HG02759 (cell line): ENCODE data around the gene LAPTM5.

Source experiments
- ATAC-seq: cut with Tn5 transposase; IDR thresholded peaks from one replicate; pipeline ENCODE4 v1.9.1; 2021; ENCODE audit warnings: mild to moderate bottlenecking, moderate library complexity; ENCODE audit not compliant: unreplicated experiment

The LAPTM5 gene

DNA sequence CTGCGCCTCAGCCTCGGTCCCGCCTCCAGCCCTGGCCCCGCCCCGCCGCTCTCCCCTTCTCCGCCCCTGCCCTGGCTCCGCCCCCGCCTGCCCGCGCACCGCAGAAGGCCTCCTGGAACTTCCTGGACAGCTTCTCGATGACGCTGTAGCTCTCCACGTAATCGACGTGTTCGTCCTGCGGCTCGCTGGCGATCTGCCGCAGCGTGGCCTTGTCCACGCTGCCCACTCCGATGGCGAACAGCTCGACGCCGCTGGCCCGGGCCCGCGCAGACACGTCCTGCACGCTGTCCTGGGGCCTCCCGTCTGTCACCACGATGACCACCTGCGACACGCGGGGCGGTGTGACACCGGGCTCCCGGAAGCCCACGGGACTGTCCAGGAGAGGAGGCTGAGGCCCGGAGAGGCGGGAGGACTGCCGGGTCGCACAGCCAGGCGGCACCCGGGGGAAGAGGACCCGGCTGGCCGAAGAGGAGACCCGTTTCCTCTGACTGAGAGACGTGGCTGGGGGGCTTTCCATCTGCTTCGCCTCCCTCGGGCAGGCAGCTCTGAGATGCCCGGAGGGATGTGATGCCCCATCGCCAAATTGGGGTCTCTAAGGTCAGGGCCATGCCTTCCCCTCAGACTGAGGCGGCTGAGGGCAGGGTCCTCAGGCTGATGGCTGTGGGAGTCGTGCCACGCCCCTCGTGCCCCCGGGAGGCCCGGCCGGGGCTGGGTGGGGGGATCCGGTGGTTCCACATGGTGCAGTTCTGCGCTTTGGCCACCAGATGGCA, 38.8 kb downstream of the LAPTM5 start:
- peak; percentile 52 for ATAC-seq

DNA sequence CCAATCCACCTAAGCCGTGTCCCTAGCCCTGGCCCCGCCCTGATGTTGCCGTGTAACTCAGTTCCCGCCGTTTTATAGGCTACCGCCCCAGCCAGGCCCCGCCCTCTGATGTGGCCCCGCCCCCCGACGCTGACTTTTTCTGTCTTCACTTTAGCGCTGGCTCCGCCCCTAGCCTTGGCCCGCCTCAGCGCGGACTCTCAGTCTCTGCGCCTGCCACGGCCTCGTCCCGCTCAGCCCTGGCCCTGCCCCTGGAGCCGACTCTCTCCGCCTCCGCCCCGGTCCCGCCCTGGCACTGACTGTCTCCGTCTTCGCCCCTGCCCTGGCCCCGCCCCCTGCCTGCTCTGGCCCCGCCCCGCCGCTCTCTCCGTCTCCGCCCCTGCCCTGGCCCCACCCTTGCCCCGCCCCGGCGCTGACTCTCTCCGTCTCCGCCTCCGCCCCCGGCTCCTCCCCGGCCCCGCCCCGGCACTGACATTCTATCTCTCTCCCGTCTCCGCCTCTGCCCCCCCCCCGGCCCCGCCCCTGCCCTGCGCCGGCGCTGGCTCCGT, 39.4 kb downstream of the LAPTM5 start:
- peak; percentile 89 for ATAC-seq

DNA sequence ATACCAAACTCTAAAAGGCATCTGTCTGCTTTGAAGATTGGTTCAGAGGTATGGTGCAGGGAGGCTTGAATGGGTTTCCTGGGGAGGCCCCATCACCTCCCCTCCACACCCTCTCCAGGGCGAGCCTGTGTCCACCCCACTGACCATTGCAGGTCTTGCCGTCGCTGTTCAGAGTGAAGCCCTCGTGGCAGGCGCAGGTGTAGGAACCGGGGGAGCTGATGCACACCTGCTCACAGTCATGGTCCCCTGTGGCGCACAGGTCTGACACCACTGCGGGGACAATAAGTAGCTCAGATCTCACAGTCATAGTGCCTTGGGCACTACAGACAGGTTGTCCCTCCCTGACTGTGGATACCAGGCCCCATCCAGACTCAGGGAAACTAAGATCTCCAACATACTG, 40.9 kb downstream of the LAPTM5 start:
- ATAC-seq, result no peak

DNA sequence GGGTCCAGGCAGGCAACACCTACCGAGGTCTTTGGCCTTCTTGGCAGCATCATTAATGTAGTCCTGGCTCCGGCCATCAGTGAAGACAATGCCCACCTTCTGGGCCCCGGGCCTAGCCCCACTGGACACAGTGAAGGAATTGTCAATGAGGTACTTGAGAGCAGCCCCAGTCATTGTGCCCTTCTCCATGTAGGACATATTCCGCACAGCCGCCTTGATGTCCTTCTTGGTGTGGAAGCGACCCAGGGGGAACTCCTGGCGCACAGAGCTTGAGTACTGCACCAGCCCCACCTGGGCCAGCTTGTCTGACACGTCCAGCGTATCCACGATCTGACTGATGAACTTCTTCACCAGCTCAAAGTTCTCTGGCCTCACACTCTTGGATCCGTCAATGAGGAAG, 41.7 kb downstream of the LAPTM5 start:
- ATAC-seq, result no peak

DNA sequence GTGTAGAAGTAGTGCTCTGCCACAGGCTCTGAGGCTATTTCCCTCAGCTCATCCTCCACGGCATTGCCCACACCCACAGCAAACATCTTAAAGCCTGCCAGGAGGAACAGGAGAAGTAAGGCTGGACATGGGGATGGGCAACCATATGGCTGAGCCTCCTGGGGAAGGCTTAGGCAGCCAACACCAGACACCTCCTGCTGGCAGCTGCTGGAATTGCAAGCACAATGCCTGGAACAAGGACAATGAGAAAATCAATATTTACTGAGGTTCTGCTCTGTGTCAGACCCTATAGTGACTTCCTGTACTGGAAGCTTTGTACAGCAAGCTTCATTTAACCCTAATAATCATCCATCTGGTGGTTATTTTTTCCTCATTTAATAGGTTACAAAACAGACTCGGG, 42.4 kb downstream of the LAPTM5 start:
- ATAC-seq, result no peak

DNA sequence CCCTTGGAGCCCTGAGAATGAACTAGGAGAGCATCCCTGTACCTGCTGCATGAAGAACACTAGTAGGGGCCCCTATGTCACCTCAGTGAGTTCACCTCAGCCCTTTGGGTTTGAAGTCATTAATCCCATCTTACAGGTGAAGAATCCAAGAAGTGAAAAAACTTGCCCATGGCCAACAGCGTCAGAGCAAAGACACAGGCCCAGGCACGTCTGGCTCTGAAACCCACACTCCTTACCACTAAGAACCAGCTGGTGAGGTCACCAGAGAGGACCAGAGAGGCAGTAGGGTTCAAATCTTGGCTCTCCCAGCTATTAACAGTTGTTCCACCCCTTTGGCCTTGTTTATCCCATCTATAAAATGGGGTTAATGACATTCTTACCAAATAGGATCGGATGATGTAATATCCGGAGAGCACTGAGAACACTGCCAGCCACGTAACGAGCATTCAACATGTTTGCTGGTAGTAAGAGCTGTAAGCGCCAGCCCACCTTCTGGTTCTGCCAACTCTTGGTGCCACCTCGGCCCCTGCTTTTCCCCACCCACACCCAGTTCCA, 43.0 kb downstream of the LAPTM5 start:
- ATAC-seq, result no peak

DNA sequence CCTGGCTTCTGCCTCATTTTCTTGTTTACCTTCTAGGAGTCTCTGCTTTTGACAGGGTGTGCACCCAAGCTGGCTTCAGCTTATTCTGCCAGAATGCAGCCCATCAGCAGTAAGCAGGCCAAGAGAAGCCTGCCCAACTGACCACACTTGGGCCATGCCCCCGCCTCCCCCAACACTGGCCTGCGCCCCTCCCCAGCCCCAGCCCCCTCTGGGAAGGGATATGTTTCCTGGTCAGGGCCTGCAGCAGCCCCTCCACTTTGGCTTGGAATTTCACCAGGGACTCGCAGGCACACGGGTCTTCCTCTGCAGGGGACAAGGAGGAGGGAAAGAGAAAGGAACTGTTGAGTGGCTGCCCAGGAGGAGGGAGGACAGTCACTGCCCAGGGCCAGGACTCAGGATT, 43.5 kb downstream of the LAPTM5 start:
- no peak for ATAC-seq

DNA sequence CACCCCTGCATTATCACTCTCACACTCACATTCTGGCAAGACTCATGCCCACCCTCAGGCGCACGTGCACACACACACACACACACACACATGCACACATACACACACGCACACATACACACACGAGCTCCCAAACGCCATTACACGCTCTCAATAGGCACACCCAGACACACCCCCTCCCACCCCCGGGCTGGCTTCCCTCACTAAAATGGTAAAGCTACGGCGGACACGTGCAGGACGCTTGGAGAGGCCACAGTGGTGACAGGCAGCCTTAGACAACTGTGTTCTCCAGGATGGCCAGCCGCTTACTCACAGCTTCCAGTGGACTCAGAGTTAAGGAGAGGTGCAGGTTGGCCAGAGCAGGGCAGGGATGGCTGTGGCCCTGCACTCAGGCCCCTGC, 44.3 kb downstream of the LAPTM5 start:
- ATAC-seq, result no peak

DNA sequence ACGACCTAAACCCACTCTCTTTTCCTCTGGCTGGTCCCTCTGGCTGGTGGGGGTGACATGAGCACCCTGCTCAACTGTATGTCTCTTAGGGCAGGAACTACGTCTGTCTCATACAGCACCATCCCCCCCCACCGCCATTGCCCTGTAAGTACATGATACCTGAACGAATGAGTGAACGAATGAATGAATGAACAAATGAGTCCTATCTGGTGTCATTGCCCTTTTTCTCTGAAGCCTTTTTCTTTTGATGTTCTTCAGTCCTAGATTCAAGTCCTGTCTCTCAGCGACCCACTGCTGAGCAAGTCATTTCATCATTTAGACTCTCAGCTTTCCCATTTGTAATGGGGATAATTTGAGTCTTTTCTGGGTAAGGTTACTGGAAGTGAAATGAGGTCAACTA, 45.0 kb downstream of the LAPTM5 start:
- ATAC-seq, result no peak

DNA sequence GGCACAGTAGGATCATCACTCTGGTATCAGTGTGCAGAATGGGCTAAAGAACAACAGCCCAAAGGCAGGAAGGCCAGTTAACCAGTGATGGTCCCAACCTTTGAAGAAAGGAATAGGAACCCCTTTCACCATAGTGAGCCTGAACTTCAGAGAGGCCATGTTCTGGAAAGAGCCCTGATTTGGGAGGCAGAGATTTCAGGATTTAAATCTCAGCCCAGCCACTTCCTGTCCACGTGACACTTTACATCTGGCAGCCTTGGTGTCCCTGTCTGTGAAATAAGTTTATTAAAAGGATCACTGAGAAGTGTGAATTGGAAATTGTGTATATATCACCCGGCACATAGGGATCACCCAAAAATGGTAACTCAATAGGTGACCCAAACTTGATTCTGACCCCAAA, 47.2 kb downstream of the LAPTM5 start:
- no peak for ATAC-seq

DNA sequence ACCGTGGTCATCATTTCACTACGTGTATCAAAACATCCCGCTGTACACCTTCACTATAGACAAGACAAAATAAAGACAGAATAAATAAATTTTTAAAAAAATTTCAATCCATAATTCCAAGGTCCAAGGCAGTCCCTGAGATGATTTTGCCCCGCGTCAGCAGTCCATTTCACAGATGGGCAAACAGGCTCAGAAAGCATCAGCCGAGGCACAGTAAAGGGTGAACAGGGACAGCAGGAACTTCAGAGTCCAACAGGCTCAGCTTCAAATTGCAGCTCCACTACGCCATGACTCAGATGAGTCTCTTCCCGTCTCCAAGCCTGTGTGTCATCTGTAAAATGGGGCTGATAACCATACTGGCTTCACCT, 49.2 kb downstream of the LAPTM5 start:
- ATAC-seq, result no peak

DNA sequence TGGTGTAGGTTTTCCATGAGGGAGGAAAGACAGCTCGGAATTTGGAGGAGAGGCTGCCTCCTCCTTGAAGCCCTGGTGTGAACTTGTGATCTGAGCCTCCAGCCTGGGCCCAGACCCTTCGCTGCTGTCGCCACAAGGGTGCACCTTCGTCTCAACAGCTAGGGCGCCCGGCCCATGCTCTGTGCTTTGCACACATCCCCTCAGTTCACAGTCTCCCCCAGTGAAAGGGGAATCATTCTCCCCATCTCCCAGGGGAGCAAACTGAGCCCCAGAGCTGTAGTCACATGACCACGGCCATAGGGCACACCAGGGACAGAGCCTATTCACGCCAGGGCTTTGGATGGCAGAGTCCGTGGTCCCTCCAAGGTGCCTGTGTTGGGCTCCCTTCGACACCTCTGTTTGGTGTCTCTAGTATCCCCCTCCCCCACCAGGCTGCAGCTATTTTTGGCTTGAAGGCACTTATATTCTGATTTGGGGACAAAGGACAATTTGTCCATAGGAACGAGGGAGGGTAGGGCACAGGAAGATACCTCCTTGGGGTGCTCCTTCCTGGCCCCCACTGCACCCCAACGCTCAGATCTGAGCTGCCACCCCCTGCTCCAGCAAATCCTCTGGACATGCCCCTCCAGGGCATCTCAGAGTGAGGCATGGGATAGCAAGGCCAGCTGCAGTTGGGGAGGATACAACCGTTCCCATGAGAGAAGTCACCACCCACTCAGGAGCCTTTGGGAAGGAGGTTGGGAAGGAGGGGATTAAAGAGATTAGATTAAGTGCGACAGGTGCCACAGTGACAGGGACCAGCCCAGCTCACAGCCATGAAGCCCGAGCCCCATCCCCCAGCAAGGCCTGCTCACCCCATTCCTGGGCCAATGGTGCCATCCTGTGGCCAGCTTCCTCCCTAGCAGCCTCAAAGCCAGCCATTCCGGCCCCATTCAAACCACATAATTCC, 49.9 kb downstream of the LAPTM5 start:
- ATAC-seq, result no peak

DNA sequence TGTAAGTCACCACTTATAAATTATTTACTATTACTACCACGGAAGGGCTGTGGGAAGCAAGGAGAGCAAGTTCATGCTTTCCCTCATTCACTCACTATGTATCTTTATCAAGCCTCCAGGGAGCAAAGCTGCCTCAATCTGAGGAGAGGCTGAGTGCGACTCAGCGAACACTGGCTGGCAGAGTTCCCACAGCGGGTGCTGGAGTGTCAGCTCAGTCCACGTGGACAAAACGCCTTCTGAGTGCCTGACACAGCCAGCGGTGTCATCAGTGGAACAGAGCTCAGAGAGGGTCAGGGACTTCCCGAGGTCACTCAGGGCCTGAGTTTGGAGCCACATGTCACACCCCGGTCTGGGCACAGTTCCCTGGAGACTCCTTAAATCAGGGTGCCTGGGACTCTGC, 51.0 kb downstream of the LAPTM5 start:
- no peak for ATAC-seq

DNA sequence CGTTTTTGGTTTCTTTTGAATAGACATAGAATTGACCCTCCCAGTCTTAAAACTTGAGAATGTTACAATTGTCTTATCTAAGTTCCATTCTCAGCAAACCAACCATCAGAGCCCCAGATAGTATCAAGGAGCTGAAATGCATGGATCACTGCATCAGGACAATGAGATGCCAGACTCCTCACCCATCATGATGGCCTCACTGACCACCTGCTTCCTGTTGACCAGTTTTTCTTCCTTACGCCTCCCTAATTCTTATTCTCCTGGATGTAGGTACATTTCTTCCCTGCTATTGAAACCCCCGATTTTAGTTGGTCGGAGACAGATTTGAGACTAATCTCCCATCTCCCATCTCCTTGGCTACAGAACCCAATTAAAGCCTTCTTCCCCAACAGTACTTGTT, 51.9 kb downstream of the LAPTM5 start:
- ATAC-seq, result no peak

DNA sequence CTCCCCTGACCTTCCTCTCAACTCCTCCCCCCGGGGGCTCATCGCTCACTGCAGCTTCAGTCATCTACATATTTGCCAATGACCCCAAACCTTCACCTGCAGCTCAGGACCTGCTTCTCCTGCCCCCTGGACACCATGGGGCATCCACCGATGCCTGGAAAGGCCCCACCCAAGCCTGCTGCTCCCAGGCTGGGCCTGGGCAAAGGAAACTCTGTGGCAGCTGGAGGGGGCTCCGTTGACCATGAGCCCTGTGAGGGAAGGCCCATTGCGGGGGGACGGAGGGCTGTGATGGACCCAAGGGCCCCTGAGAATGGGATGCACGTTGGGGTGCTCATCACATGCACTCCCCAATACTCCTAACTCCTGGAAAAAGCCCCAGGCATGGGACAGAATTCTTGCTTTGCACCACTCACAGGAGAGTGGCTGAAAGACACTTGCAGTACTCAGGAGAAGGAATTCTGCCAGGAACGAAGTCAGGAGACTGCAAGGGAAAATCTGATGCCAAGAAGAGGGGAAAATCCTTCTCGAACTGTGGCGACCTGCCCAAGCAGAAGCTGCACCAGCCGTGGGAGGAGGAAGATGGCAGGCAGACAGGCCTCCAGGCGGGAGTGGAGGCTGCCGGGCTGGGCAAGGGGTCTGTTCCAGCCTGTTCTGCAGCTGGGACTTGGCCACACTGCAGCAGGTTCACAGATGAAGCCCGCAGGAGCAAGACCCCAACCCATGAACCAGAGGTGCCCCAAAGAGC, 52.6 kb downstream of the LAPTM5 start:
- no peak for ATAC-seq

DNA sequence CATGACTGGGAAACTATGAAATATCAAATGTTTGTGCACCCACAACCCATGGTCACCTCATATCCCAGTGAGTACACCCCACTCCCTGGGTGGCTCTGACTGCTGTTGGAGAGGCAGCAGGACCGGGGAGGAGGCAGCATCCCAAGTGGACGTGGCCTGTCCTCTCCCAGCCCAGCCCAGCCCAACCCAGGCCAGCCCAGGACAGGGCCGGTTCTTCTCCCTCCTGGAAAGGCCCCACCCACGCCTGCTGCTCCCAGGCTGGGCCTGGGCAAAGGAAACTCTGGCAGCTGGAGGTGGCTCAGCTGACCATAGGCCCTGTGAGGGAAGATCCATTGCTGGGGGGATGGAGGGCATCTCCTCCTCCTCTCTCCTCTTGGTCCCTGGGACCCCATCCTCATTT, 53.3 kb downstream of the LAPTM5 start:
- ATAC-seq, result no peak

DNA sequence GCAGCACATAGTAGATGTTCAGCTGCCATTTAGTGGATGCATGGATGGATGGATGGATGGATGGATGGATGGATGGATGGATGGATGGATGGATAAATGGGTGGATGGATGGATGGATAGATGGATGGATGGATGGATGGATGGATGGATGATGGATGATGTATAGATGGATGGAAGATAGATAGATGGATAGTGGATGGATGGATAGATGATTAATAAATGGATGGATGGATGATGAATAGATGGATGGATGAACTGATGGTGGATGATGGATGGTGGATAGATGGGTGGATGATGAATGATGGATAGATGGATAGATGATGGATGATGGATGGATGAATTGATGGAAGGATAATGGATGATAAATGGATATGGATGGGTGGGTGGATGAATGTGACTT, 54.8 kb downstream of the LAPTM5 start:
- no peak for ATAC-seq

DNA sequence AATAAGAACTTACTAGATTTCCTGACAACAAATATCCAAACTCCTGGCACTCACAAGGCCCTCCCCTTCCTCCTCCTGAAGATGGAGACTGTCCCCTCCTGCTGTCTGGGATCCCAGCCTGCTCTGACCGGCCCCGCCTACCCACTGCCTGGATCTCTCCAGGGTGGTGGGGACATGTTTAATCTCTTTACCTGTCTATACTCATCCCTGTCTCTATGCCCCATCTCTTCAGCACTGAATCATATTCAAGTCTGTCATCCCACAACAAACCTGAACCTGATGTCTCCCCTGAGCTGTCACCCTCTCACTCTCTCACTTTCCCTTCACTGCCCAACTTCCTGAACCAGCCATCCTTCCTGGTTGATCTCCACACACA, 56.3 kb downstream of the LAPTM5 start:
- ATAC-seq, result no peak

DNA sequence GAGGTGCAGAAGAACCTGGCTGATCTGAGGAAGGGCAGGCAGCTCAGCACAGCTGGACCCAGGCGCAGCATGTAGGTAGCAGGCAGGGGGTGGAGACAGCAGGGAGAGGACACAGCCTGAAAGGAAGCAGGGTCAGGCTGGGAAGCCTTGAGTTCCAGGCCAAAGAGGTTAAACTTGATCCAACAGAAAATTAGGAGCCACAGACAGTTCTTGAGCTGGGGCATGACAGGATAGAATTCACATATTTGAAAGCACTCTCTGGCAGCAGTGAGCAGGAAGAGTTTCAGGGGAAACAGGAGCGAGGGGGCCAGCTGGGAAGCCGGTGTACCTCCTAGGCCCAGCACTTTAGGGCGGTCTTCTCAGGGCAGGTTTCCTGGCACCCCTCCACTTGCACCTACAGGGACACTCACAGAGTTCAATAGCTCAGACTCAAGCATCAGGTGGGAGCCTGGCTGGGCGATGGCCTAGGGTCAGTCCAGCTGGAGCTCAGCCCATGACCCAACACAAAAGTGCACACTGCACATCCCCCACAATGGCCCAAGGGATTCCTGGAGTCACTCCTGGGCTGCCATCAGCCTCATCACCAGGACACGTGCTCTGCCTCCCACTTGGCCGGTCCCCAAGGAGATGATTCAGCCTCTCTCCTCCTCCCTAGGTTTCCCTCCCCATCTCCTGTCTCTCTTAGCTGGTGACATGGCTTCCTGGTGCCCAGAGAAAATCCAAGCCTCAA, 56.9 kb downstream of the LAPTM5 start:
- no peak for ATAC-seq

DNA sequence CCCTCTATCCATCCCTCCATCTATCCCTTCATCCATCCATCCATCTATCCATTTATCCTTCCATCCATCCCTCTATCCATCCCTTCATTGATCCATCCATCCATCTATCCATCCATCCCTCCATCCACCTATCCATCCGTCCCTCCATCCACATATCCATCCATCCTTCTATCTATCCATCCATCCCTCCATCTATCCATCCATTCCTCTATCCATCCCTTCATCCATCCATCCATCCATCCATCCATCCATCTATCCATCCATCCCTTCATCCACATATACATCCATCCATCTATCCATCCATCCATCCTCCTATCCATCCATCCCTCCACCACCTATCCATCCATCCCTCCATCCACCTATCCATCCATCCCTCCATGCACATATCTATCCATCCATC, 57.8 kb downstream of the LAPTM5 start:
- no peak for ATAC-seq
